Stimulated activated CD8-positive, alpha-beta memory T cell treated with anti-CD3 and anti-CD28 coated beads, Interleukin-15, amount 100 ng/mL, for 48 hours (primary cell): ENCODE results near the gene TMIGD2.

Experiments used
- DNase-seq, 2 donors: peaks; one replicate each; pipeline ENCODE4 v3.0.0-alpha.2; 2020; ENCODE audit warnings: low read depth in 2 of 2

Gene TMIGD2

GRCh38 chr19:4326837-4327251 is 24.7 kb upstream of the TMIGD2 start:
- no peak for DNase-seq

GRCh38 chr19:4326215-4326836 is 24.1 kb upstream of the TMIGD2 start:
- DNase-seq: no peak

- DNase-seq: no peak
Observed at GRCh38 chr19:4324228-4324627, 22.0 kb upstream of the TMIGD2 start.

GRCh38 chr19:4323692-4324091 is 21.5 kb upstream of the TMIGD2 start:
- no peak for DNase-seq

GRCh38 chr19:4322942-4323665 is 20.9 kb upstream of the TMIGD2 start:
- DNase-seq: no peak

GRCh38 chr19:4320419-4320818 is 18.2 kb upstream of the TMIGD2 start:
- DNase-seq: no peak

- no peak for DNase-seq
Observed at GRCh38 chr19:4319067-4319718, 17.0 kb upstream of the TMIGD2 start.

- no peak for DNase-seq
Observed at GRCh38 chr19:4318460-4318859, 16.3 kb upstream of the TMIGD2 start.

- no peak for DNase-seq
Observed at GRCh38 chr19:4316956-4317355, 14.8 kb upstream of the TMIGD2 start.

GRCh38 chr19:4313847-4314490 is 11.8 kb upstream of the TMIGD2 start:
- no peak for DNase-seq

GRCh38 chr19:4310247-4311121 is 8.3 kb upstream of the TMIGD2 start:
- no peak for DNase-seq

- DNase-seq: no peak
Observed at GRCh38 chr19:4305659-4306058, 3.5 kb upstream of the TMIGD2 start.

- DNase-seq: no peak
Observed at GRCh38 chr19:4305257-4305612, 3.0 kb upstream of the TMIGD2 start.

- peak; percentile 75 to 77 for DNase-seq
Observed at GRCh38 chr19:4304538-4305256, 2.5 kb upstream of the TMIGD2 start, which contains the start of gene FSD1. FSD1 (plus strand) TSS chr19:4304598; CDS start chr19:4304747, 149 bp downstream.

GRCh38 chr19:4303819-4304537 is 1.8 kb upstream of the TMIGD2 start:
- DNase-seq: no peak

GRCh38 chr19:4301590-4302242 is 473 bp downstream of the TMIGD2 start:
- DNase-seq: no peak

GRCh38 chr19:4300589-4300988 is 1.6 kb downstream of the TMIGD2 start:
- DNase-seq: no peak

- DNase-seq: no peak
Observed at GRCh38 chr19:4298810-4299550, 3.2 kb downstream of the TMIGD2 start.
